ENCODE measurements around the gene TAS2R31. TPM values are rescaled to one million over a fixed set of nuclear protein-coding genes. Genes with fewer than 3 reads are reported as not detected.

Gene TAS2R31, protein sequence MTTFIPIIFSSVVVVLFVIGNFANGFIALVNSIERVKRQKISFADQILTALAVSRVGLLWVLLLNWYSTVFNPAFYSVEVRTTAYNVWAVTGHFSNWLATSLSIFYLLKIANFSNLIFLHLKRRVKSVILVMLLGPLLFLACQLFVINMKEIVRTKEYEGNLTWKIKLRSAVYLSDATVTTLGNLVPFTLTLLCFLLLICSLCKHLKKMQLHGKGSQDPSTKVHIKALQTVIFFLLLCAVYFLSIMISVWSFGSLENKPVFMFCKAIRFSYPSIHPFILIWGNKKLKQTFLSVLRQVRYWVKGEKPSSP
- 0.54 and 0.81 TPM in 2 replicates for total RNA-seq

DNA sequence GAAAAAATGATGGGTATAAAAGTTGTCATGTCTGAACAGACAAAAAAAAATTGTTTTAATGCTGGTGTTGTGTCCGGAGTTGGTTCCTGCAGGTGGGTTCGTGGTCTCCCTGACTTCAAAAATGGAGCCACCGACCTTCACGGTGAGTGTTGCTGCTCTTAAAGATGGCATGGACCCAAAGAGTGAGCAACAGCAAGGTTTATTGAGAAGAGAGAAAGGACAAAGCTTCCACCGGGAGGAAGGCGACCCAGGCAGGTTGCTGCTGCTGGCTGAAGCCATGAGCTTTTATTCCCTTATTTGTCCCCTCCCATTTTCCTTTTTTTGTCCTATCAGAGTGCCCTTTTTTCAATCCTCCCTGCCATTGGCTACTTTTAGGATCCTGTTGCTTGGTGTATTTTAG lies at the start of gene TAS2R31:
Gene TAS2R31 (minus strand): TSS at position 101 of the 400 bp plus-strand sequence. CDS start 72 bp downstream, at position 29.

DNA sequence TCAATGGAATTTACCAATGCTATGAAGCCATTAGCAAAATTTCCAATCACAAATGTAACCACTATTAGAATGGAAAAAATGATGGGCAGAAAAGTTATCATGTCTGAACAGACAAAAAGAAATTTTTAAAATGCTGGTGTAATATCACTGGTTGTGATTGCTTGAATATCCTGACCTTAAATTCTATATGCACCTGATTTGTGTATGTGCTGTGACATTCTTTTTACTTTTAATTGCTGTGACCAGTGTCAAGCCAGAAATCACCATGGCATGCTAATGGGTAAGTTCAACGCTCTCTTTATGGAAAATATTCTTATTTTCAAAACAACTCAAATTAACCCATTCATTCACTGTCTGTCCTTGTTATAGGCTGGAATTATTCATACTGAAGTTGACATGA lies 31.0 kb upstream of the TAS2R31 start, which contains the start of gene TAS2R46:
Gene TAS2R46 (minus strand): TSS at position 101 of the 400 bp plus-strand sequence. CDS start 0 bp downstream, at position 101.

GRCh38 chr12:11022520-11022919 lies 8.7 kb downstream of the TAS2R31 start, which contains the start of gene TAS2R19:
TSS of gene TAS2R19 (minus strand) at chr12:11022620. CDS start at chr12:11022571, 49 bp downstream.

GRCh38 chr12:10998204-10998603 lies 33.0 kb downstream of the TAS2R31 start, which contains the start of gene TAS2R20:
TSS of gene TAS2R20 (minus strand) at chr12:10998304. CDS start at chr12:10997875, 429 bp downstream.

DNA sequence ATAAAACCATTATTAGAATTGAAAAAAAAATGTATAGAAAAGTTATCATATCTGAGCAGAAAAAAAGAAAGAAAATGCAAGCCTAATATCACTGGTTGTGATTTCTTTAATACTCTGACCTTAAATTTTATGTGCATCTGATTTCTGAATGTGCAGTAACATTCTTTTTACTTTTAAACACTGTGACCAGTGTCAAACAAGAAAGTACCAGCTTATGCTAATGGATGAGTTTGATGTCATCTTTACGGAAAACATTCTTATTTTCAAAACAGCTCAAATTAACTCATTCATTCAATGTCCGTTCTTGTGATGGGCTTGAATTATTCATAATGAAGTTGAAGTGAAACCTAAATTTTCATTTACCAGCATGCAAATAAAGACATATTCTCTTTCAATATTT lies 44.4 kb downstream of the TAS2R31 start, which contains the start of gene TAS2R50:
Gene TAS2R50 (minus strand): TSS at position 101 of the 400 bp plus-strand sequence. CDS start 52 bp downstream, at position 49.

Other genes with a start within 250 kb of the TAS2R31 start
- gene TAS2R7, start 228.8 kb downstream of the TAS2R31 start, total RNA-seq, result not detected in 2 replicates
- gene TAS2R8, start 224.1 kb downstream of the TAS2R31 start, total RNA-seq, result not detected in 2 replicates
- gene TAS2R9, start 221.2 kb downstream of the TAS2R31 start, total RNA-seq, result not detected in 2 replicates
- gene TAS2R10, start 205.0 kb downstream of the TAS2R31 start, total RNA-seq, result 0.36 TPM in 1 of 2 replicates, not detected in the other
- gene PRR4, start 181.9 kb downstream of the TAS2R31 start, total RNA-seq, result not detected in 2 replicates
- gene PRH1, start 147.2 kb downstream of the TAS2R31 start, total RNA-seq, result 2.1 and 2.9 TPM in 2 replicates
- gene TAS2R13, start 121.8 kb downstream of the TAS2R31 start, total RNA-seq, result not detected in 2 replicates
- not detected in 2 replicates for gene PRH2, start 102.2 kb downstream of the TAS2R31 start, total RNA-seq
- gene TAS2R14, start 92.1 kb downstream of the TAS2R31 start, total RNA-seq, result 0.54 and 1.8 TPM in 2 replicates
- 0.49 TPM in 1 of 2 replicates, not detected in the other for gene TAS2R50, start 44.5 kb downstream of the TAS2R31 start, total RNA-seq
- gene TAS2R20, start 33.1 kb downstream of the TAS2R31 start, total RNA-seq, result 0.18 and 0.32 TPM in 2 replicates
- 0.49 TPM in 1 of 2 replicates, not detected in the other for gene TAS2R19, start 8.8 kb downstream of the TAS2R31 start, total RNA-seq
- 0.72 TPM in 1 of 2 replicates, not detected in the other for gene TAS2R46, start 30.9 kb upstream of the TAS2R31 start, total RNA-seq
- not detected in 2 replicates for gene TAS2R43, start 60.9 kb upstream of the TAS2R31 start, total RNA-seq
- gene TAS2R30, start 103.2 kb upstream of the TAS2R31 start, total RNA-seq, result 0.49 and 1.3 TPM in 2 replicates
- 7.3 and 7.6 TPM in 2 replicates for gene SMIM10L1, start 139.8 kb upstream of the TAS2R31 start, total RNA-seq
- not detected in 2 replicates for gene TAS2R42, start 155.5 kb upstream of the TAS2R31 start, total RNA-seq
- not detected in 2 replicates for gene PRB3, start 238.3 kb upstream of the TAS2R31 start, total RNA-seq